HCT116 (cell line): ENCODE data around the gene SAP130. TPM values are rescaled to one million over a fixed set of nuclear protein-coding genes. Genes with fewer than 3 reads are reported as not detected.

Experiments
- ATAC-seq: fragments of 200-7000 bp; cut with Tn5 transposase; 2 replicates; pipeline ENCODE4 v1.9.1; 2020; ENCODE audit warnings: mild to moderate bottlenecking, moderate library complexity
- BruUV-seq: library from RNA; stranded (reverse); fragments of 400-500 nt; replicated peaks from 2 replicates; lab custom pipeline; 2021; lab: Mats Ljungman, UMichigan
- CTCF ChIA-PET: fragments of 300-600 bp; sonication (Branson Sonifier 250); formaldehyde crosslinking; loops from one replicate; lab custom pipeline; 2021; ENCODE audit warnings: antibody characterized with exemption; lab: Charles Lee
- POLR2A ChIA-PET: fragments of 300-600, 350-600 bp; sonication (Branson Sonifier 250); formaldehyde crosslinking; loops from one replicate; lab custom pipeline; 2021; ENCODE audit warnings: antibody characterized with exemption; lab: Charles Lee
- RAD21 ChIA-PET, 2 experiments: fragments of 300-600 bp; sonication (Branson Sonifier 250); formaldehyde crosslinking; loops; one replicate each; lab custom pipeline; 2023; ENCODE audit warnings: low total read pairs in 2 of 2; ENCODE audit not compliant: uncharacterized antibody in 2 of 2, unreplicated experiment in 2 of 2, low non-redundant PET in 1 of 2; lab: Charles Lee
- DNase-seq: peaks from one replicate; pipeline ENCODE4 v3.0.0-alpha.2; 2010; ENCODE audit warnings: low read depth, low spot score
- H2AFZ ChIP-seq: fragments of 200-600 bp; shearing (Covaris generic), sonication (generic); 2 replicates; pipeline ENCODE4 v1.6.1; 2017; ENCODE audit warnings: low read depth, mixed run types, mixed read lengths, antibody characterized with exemption, low read length; ENCODE audit not compliant: poor library complexity, severe bottlenecking
- H3K27ac ChIP-seq: 2 replicates; pipeline ENCODE4 v1.5.1; 2012; ENCODE audit warnings: low read depth, low read length
- H3K27me3 ChIP-seq: fragments of 200-600 bp; sonication (generic); 2 replicates; pipeline ENCODE4 v1.6.1; 2016; ENCODE audit warnings: mixed run types, low read length, mixed read lengths; ENCODE audit not compliant: insufficient read depth
- H3K36me3 ChIP-seq, 2 experiments: fragments of 200-500 bp in 1 of 2; fragments of 200-600 bp in 1 of 2; sonication (Bioruptor generic) in 1 of 2; sonication (generic) in 1 of 2; 2 replicates each; pipeline versions ENCODE4 v1.5.1 to v1.6.1; 2014 to 2016; ENCODE audit warnings: low read length in 2 of 2, inconsistent platforms in 1 of 2, mixed read lengths in 1 of 2, mixed run types in 1 of 2; ENCODE audit not compliant: insufficient read depth in 2 of 2, control insufficient read depth in 1 of 2
- H3K4me1 ChIP-seq, 2 experiments: fragments of 200-600 bp in 1 of 2; sonication (generic) in 1 of 2; 2 replicates each; pipeline versions ENCODE4 v1.5.1 to v1.6.1; 2012 to 2017; ENCODE audit warnings: low read length in 2 of 2, inconsistent platforms in 1 of 2, mild to moderate bottlenecking in 1 of 2, mixed read lengths in 1 of 2, mixed run types in 1 of 2, moderate library complexity in 1 of 2; ENCODE audit not compliant: insufficient read depth in 2 of 2, control insufficient read depth in 1 of 2
- H3K4me2 ChIP-seq: fragments of 200-600 bp; sonication (generic); 2 replicates; pipeline ENCODE4 v1.6.1; 2017; ENCODE audit warnings: mixed run types, low read length, mixed read lengths
- H3K4me3 ChIP-seq, 2 experiments: fragments of 200-600 bp in 1 of 2; sonication (generic) in 1 of 2; replicated peaks in 1 of 2; 2 replicates each; pipeline ENCODE4 v1.5.1; 2011 to 2016; ENCODE audit warnings: low read length in 2 of 2, control low read depth in 1 of 2, low read depth in 1 of 2, mild to moderate bottlenecking in 1 of 2, mixed read lengths in 1 of 2, mixed run types in 1 of 2
- H3K79me2 ChIP-seq: fragments of 200-600 bp; sonication (generic); 2 replicates; pipeline ENCODE4 v1.6.1; 2017; ENCODE audit warnings: mild to moderate bottlenecking, mixed run types, low read length, moderate library complexity, mixed read lengths; ENCODE audit not compliant: insufficient read depth
- H3K9ac ChIP-seq: fragments of 200-600 bp; sonication (generic); 2 replicates; pipeline ENCODE4 v1.6.1; 2016; ENCODE audit warnings: low read length, mixed read lengths
- H3K9me2 ChIP-seq: fragments of 200-600 bp; sonication (generic), shearing (Covaris generic); 2 replicates; pipeline ENCODE4 v1.6.1; 2017; ENCODE audit warnings: mixed run types, mild to moderate bottlenecking, moderate library complexity; ENCODE audit not compliant: insufficient read depth
- H3K9me3 ChIP-seq, 2 experiments: fragments of 200-500 bp in 1 of 2; fragments of 200-600 bp in 1 of 2; sonication (Bioruptor generic) in 1 of 2; sonication (generic) in 1 of 2; 2 replicates each; pipeline ENCODE4 v1.6.1; 2014 to 2017; ENCODE audit warnings: low read length in 2 of 2, mixed read lengths in 2 of 2, inconsistent platforms in 1 of 2, low read depth in 1 of 2, mild to moderate bottlenecking in 1 of 2, mixed run types in 1 of 2, moderate library complexity in 1 of 2; ENCODE audit not compliant: control insufficient read depth in 1 of 2, insufficient read depth in 1 of 2
- H4K20me1 ChIP-seq: fragments of 200-600 bp; sonication (generic), shearing (Covaris generic); 2 replicates; pipeline ENCODE4 v1.6.1; 2017; ENCODE audit warnings: mixed run types, mild to moderate bottlenecking, moderate library complexity; ENCODE audit not compliant: insufficient read depth
- CBX3 ChIP-seq: IDR thresholded peaks from 2 replicates; pipeline ENCODE4 v1.6.1; 2012; ENCODE audit warnings: low read depth
- CEBPB ChIP-seq: IDR thresholded peaks from 2 replicates; pipeline ENCODE4 v1.6.1; 2012; ENCODE audit warnings: low read depth
- CTCF ChIP-seq, 3 experiments: fragments of 200-600 bp in 1 of 3; sonication (generic) in 1 of 3; IDR thresholded peaks in 2 of 3; conservative IDR thresholded peaks in 1 of 3; 2 replicates each; pipeline ENCODE4 v1.5.1; 2012 to 2017; ENCODE audit warnings: low read depth in 2 of 3, low read length in 2 of 3, antibody characterized with exemption in 1 of 3, borderline replicate concordance in 1 of 3, control low read depth in 1 of 3, mild to moderate bottlenecking in 1 of 3, mixed read lengths in 1 of 3, mixed run types in 1 of 3, moderate library complexity in 1 of 3; ENCODE audit not compliant: insufficient read depth in 1 of 3
- EZH2 ChIP-seq: fragments of 200-600 bp; sonication (generic); IDR thresholded peaks from 2 replicates; pipeline ENCODE4 v1.6.1; 2017; ENCODE audit warnings: antibody characterized with exemption, mixed run types
- JUND ChIP-seq: IDR thresholded peaks from 2 replicates; pipeline ENCODE4 v1.6.1; 2012
- POLR2AphosphoS5 ChIP-seq: IDR thresholded peaks from 2 replicates; pipeline ENCODE4 v1.6.1; 2011; ENCODE audit warnings: mild to moderate bottlenecking, low read depth, low read length, moderate library complexity
- SIN3A ChIP-seq: IDR thresholded peaks from 2 replicates; pipeline ENCODE4 v1.6.1; 2012; ENCODE audit warnings: low read depth
- SP1 ChIP-seq: IDR thresholded peaks from 2 replicates; pipeline ENCODE4 v1.6.1; 2012; ENCODE audit warnings: low read depth
- SRF ChIP-seq: IDR thresholded peaks from 2 replicates; pipeline ENCODE4 v1.6.1; 2012; ENCODE audit warnings: low read depth
- TCF7L2 ChIP-seq: IDR thresholded peaks from 2 replicates; pipeline ENCODE4 v1.7.0; 2011; ENCODE audit warnings: borderline replicate concordance, inconsistent platforms; ENCODE audit not compliant: insufficient read depth, insufficient read length; ENCODE audit errors: extremely low read depth
- ZFX ChIP-seq: fragments of 450-650 bp; IDR thresholded peaks from 2 replicates; pipeline ENCODE4 v1.6.1; 2017
- ZNF274 ChIP-seq: fragments of 200-500 bp; sonication (Bioruptor generic); IDR thresholded peaks from 2 replicates; pipeline ENCODE4 v1.6.1; 2014; ENCODE audit warnings: mild to moderate bottlenecking, low read depth, low read length, inconsistent platforms
- intact Hi-C: fragments of 100-400 bp; cut with micrococcal nuclease; formaldehyde crosslinking; loops from 2 replicates; pipeline ENCODE4 v1.10.0; 2022
- total RNA-seq: library from RNA; stranded (reverse); gene quantifications from one replicate; pipeline ENCODE4 v1.2.1, GENCODE V29; 2021; ENCODE audit not compliant: unreplicated experiment

Gene SAP130
- total RNA-seq, 1 experiment from 2014 or later, result 29.5 TPM

GRCh38 chr2:128012698-128013097 is 15.2 kb downstream of the SAP130 start:
- Histone ChIP-seq H3K9me3 (no peaks in the 10 kb centered on the region), H3K79me2 (no peaks in the 10 kb centered on the region), H4K20me1 (0 out of 2 replicates have a peak, but pooled peaks cover under 1% of the 10 kb centered on the region), H3K4me1 (no peaks in the 10 kb centered on the region), H3K27ac (no peak overlapping the region), H3K4me3 (no peak overlapping the region), H3K9ac (no peak overlapping the region)
- ChIA-PET POLR2A (no interaction called here), RAD21 (no interaction called here)
- DNase-seq, result no peak
- intact Hi-C loops, result no loop called here
- BruUV-seq, result no TSS peak
- no peak for ATAC-seq
- TF ChIP-seq JUND (no peak), CTCF (IDR thresholded peaks at IDR 0.05 in 2 of 3, conservative IDR thresholded peaks at IDR 0.05 in 1 of 3; ENCODE audit: borderline replicate concordance in 1 of 3, insufficient read depth in 1 of 3, low read depth in 2 of 3, low read length in 2 of 3) (no peak), TCF7L2 (no peak), POLR2AphosphoS5 (no peak), ZNF274 (no peak), ZFX (no peak), CBX3 (no peak), SRF (no peak), SIN3A (no peak), EZH2 (no peak), CEBPB (no peak), SP1 (no peak)
- TF ChIP-seq, all 23 proteins: peak for 0
- no peaks in the 10 kb centered on the region for H3K27me3 ChIP-seq
- H2AFZ ChIP-seq, result no peak overlapping the region
- H3K4me2 ChIP-seq, result no peak overlapping the region
- peaks cover 25 to 64% of the 10 kb centered on the region in 2 experiments for H3K36me3 ChIP-seq
- CTCF ChIA-PET, result no interaction called here
- H3K9me2 ChIP-seq, result no peaks in the 10 kb centered on the region
